ENCODE measurements around the gene HDAC7.

GRCh38 chr12:47771304-47771703 is 48.4 kb downstream of the HDAC7 start:
- TF ChIP-seq, protein P1, sequence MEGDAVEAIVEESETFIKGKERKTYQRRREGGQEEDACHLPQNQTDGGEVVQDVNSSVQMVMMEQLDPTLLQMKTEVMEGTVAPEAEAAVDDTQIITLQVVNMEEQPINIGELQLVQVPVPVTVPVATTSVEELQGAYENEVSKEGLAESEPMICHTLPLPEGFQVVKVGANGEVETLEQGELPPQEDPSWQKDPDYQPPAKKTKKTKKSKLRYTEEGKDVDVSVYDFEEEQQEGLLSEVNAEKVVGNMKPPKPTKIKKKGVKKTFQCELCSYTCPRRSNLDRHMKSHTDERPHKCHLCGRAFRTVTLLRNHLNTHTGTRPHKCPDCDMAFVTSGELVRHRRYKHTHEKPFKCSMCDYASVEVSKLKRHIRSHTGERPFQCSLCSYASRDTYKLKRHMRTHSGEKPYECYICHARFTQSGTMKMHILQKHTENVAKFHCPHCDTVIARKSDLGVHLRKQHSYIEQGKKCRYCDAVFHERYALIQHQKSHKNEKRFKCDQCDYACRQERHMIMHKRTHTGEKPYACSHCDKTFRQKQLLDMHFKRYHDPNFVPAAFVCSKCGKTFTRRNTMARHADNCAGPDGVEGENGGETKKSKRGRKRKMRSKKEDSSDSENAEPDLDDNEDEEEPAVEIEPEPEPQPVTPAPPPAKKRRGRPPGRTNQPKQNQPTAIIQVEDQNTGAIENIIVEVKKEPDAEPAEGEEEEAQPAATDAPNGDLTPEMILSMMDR (conservative IDR thresholded peaks at IDR 0.05 in 1 of 2, IDR thresholded peaks at IDR 0.05 in 1 of 2; ENCODE audit: extremely low read depth in 1 of 2, insufficient read depth in 1 of 2, low read depth in 1 of 2, low read length in 2 of 2) = no peak
- TF ChIP-seq EZH2 (IDR thresholded peaks at IDR 0.05; ENCODE audit: borderline replicate concordance, low read length) = no peak

Measured in mammary epithelial cell (primary cell).